Smooth muscle cell (in vitro differentiated cells): Measurements from ENCODE around the gene NOTCH4. TPM values are rescaled to one million over a fixed set of nuclear protein-coding genes. Genes with fewer than 3 reads are reported as not detected.
"Not testable (repeated sequence)": the region's sequence is repeated elsewhere in the genome, so short reads cannot be mapped to it uniquely, and the experiment has no call there.

Experiments
- DNase-seq: peaks from one replicate; lab custom pipeline; 2025; ENCODE audit not compliant: unreplicated experiment; lab: John Stamatoyannopoulos, UW
- H2AFZ ChIP-seq: fragments of 200-600 bp; sonication (generic); 2 replicates; pipeline ENCODE4 v1.6.0; 2016; ENCODE audit warnings: antibody characterized with exemption, low read depth, mild to moderate bottlenecking
- H3F3A ChIP-seq: fragments of 200-600 bp; sonication (generic); 2 replicates; pipeline ENCODE4 v1.6.0; 2017; ENCODE audit warnings: antibody characterized with exemption, low read depth
- H3K27ac ChIP-seq: fragments of 200-600 bp; sonication (generic); 2 replicates; pipeline ENCODE4 v1.5.1; 2016; ENCODE audit warnings: low read depth, mild to moderate bottlenecking
- H3K27me3 ChIP-seq: fragments of 200-600 bp; sonication (generic); 2 replicates; pipeline ENCODE4 v1.6.1; 2016; ENCODE audit warnings: low read depth, mild to moderate bottlenecking
- H3K36me3 ChIP-seq: fragments of 200-600 bp; sonication (generic); 2 replicates; pipeline ENCODE4 v1.5.1; 2016; ENCODE audit warnings: low read depth
- H3K4me1 ChIP-seq: fragments of 200-600 bp; sonication (generic); 2 replicates; pipeline ENCODE4 v1.5.1; 2016; ENCODE audit warnings: low read depth
- H3K4me2 ChIP-seq: fragments of 200-600 bp; sonication (generic); 2 replicates; pipeline ENCODE4 v1.6.0; 2016; ENCODE audit warnings: mild to moderate bottlenecking
- H3K4me3 ChIP-seq: fragments of 200-600 bp; sonication (generic); 2 replicates; pipeline ENCODE4 v1.5.1; 2016; ENCODE audit warnings: mild to moderate bottlenecking
- H3K79me2 ChIP-seq: fragments of 200-600 bp; sonication (generic); 2 replicates; pipeline ENCODE4 v1.6.0; 2016; ENCODE audit warnings: low read depth, mild to moderate bottlenecking
- H3K9ac ChIP-seq: fragments of 200-600 bp; sonication (generic); 2 replicates; pipeline ENCODE4 v1.6.0; 2016; ENCODE audit warnings: low read depth
- H3K9me3 ChIP-seq: fragments of 200-600 bp; sonication (generic); replicated peaks from 2 replicates; pipeline ENCODE4 v1.5.1; 2016; ENCODE audit warnings: low read depth
- H4K20me1 ChIP-seq: fragments of 200-600 bp; sonication (generic); 2 replicates; pipeline ENCODE4 v1.6.0; 2016; ENCODE audit warnings: low read depth
- CTCF ChIP-seq: fragments of 200-600 bp; sonication (generic); IDR thresholded peaks from 2 replicates; pipeline ENCODE4 v1.5.1; 2017; ENCODE audit warnings: borderline replicate concordance, mild to moderate bottlenecking, antibody characterized with exemption; ENCODE audit not compliant: insufficient read depth, poor library complexity, severe bottlenecking
- WGBS: methylation state at CpG from one replicate; pipeline ENCODE4 v1.1.7; 2016; ENCODE audit warnings: low lambda C conversion rate; 5-methylcytosine and 5-hydroxymethylcytosine counted together
- polyA plus RNA-seq: library from polyadenylated mRNA; unstranded; fragments of >200 nt; fragmentation: Nextera tagmentation; extraction: Ambion mirVana; gene quantifications from 2 replicates; pipeline ENCODE4 v1.2.1, GENCODE V29; 2016
- total RNA-seq: library from RNA; depleted of rRNA; stranded (reverse); fragments of >200 nt; gene quantifications from 2 replicates; pipeline ENCODE4 v1.2.3, GENCODE V29; 2014

The NOTCH4 gene
- total and polyA plus RNA-seq, 2 experiments from 2014 or later: 0.54 to 1.6 TPM

GRCh38 chr6:32187009-32187709 is 36.7 kb downstream of the NOTCH4 start:
- H3K27ac ChIP-seq: peak overlapping the region; percentile 82
- H3K9ac ChIP-seq: no peak overlapping the region
- no peak for TF ChIP-seq CTCF
- H2AFZ ChIP-seq: no peak overlapping the region
- peaks cover 30% of the 10 kb centered on the region for H3K4me1 ChIP-seq
- H3F3A ChIP-seq: peaks cover 19% of the 10 kb centered on the region
- no peak overlapping the region for H3K4me2 ChIP-seq
- no peaks in the 10 kb centered on the region for H4K20me1 ChIP-seq
- H3K36me3 ChIP-seq: no peaks in the 10 kb centered on the region
- no peaks in the 10 kb centered on the region for H3K9me3 ChIP-seq
- no peak for DNase-seq
- H3K4me3 ChIP-seq: no peak overlapping the region
- 93% methylated on average over 12 of the region's 12 CpGs for WGBS
- H3K79me2 ChIP-seq: peaks cover 17% of the 10 kb centered on the region
- no peaks in the 10 kb centered on the region for H3K27me3 ChIP-seq

- not testable (repeated sequence) for H3K36me3 ChIP-seq, H3K4me3 ChIP-seq, H2AFZ ChIP-seq, H4K20me1 ChIP-seq, H3K4me2 ChIP-seq, DNase-seq, H3K9me3 ChIP-seq, H3K9ac ChIP-seq, H3K27me3 ChIP-seq
- Histone ChIP-seq H3K79me2 (peaks cover 17% of the 10 kb centered on the region), H3K4me1 (peaks cover 22% of the 10 kb centered on the region), H3K27ac (peak overlapping the region; percentile 82), H3F3A (peaks cover 19% of the 10 kb centered on the region)
- 92% methylated on average over 10 of the region's 10 CpGs for WGBS
Measured at GRCh38 chr6:32186151-32186840, 37.6 kb downstream of the NOTCH4 start.

GRCh38 chr6:32185681-32186131 is 38.2 kb downstream of the NOTCH4 start:
- H3K79me2 ChIP-seq: peaks cover 17% of the 10 kb centered on the region
- not testable (repeated sequence) for H3K9me3 ChIP-seq, H4K20me1 ChIP-seq, H3K9ac ChIP-seq, H2AFZ ChIP-seq, H3K36me3 ChIP-seq, H3K27me3 ChIP-seq
- H3K4me1 ChIP-seq: peaks cover 18% of the 10 kb centered on the region
- H3F3A ChIP-seq: peaks cover 19% of the 10 kb centered on the region
- DNase-seq: peak; percentile 34
- H3K4me2 ChIP-seq: peak overlapping the region; percentile 65
- 21% methylated on average over 11 of the region's 11 CpGs for WGBS
- H3K4me3 ChIP-seq: peak overlapping the region; percentile 26
- peak overlapping the region; percentile 82 for H3K27ac ChIP-seq

- Histone ChIP-seq H3K4me3 (no peak within 1 kb of the TSS), H3K4me2 (no peak within 1 kb of the TSS), H3K36me3 (no peaks in the 10 kb centered on the region), H2AFZ (no peak within 1 kb of the TSS), H4K20me1 (no peaks in the 10 kb centered on the region), H3K27ac (peak within 1 kb of the TSS; percentile 82), H3K4me1 (peaks cover 14% of the 10 kb centered on the region), H3F3A (peaks cover 19% of the 10 kb centered on the region), H3K9me3 (no peaks in the 10 kb centered on the region), H3K27me3 (no peaks in the 10 kb centered on the region), H3K79me2 (peaks cover 15% of the 10 kb centered on the region), H3K9ac (no peak within 1 kb of the TSS)
- TF ChIP-seq CTCF: no peak
- DNase-seq: no peak
- 87% methylated on average over 6 of the region's 6 CpGs for WGBS
Measured at GRCh38 chr6:32184084-32184640, 39.7 kb downstream of the NOTCH4 start, which contains the start of gene AGER. Gene AGER, minus strand, starts transcription at chr6:32184253. Its CDS starts 31 bp downstream, at chr6:32184222.
